GM15510 (cell line): ENCODE measurements around the gene KSR2.

Experiments used
- POLR2A ChIP-seq: IDR thresholded peaks from 3 replicates; pipeline ENCODE4 v1.6.1; 2011; ENCODE audit warnings: borderline replicate concordance; ENCODE audit not compliant: insufficient read length; ENCODE audit errors: extremely low read depth

KSR2 gene

DNA sequence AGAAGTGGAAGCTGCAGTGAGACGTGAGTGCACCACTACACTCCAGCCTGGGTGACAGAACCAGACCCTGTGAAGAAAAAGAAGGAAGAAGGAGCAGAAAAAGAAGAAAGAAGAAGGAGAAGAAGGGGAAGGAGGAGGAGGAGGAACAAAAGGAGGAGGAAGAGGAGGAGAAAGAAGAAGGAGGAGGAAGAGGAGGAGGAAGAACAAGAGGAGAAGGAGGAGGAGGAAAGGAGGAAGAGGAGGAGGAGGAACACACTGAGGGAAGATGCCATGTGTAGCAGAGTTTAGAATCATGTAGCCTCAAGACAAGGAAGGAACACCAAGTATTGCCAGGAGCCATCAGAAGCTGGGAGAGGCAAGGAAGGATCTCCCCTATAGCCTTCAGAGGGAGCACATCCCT, 241.5 kb downstream of the KSR2 start:
- no peak for TF ChIP-seq POLR2A

DNA sequence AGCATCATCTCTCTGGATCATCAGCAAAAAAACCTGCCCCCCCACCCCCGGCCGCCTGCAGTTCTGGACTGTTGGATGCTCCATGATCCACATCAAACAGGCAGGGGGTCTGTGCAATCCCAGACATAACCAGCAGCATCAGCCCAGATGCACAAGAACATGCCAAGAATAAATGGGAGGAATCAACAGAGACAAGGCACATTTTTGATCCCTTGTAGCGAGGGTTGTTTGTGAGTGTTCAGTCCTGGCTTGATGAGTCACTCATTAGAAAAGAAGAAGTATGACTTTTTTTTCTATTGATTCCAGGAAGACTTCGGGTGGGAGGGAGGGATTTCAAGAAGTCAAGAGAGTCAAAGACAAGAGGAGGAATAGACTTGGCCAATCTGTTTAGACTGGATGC, 244.2 kb downstream of the KSR2 start:
- TF ChIP-seq POLR2A, result no peak

DNA sequence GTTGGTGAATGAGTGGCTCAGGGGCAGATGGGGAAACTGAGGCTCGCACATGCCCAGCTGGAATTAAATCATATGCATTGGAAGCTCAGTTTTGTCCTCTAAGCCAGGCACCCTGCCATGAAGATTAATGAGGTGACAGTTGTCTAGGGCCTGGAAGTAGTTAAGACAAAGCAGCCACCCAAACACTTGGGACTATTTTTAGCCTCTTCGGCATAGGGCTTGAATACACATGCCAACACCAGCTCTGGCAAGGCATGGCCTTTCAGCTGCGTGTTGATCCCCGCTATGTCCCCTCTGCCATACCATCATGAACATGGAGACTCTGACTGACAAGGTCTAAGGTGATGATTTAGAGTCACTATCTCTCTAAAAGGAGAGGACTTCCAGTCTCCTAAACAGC, 250.2 kb downstream of the KSR2 start:
- TF ChIP-seq POLR2A, result no peak

DNA sequence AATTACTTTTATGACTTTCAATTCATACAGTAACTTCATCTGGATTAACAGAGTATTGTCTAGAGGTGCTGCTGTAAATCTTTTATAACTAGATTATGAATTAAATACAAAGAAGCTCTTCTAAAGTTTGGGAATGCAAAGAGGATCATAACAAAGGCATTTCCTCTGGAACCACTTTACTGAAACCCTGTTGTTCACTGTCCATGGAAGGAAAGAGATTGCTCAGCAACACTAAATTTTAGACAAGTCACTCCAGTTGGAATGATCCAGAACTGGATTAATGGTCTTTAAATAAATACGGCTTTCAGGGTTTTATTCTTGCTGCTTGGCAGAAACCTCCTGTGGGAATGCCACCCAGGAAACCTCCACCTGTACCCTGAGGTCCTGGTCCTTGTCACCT, 250.6 kb downstream of the KSR2 start:
- no peak for TF ChIP-seq POLR2A

DNA sequence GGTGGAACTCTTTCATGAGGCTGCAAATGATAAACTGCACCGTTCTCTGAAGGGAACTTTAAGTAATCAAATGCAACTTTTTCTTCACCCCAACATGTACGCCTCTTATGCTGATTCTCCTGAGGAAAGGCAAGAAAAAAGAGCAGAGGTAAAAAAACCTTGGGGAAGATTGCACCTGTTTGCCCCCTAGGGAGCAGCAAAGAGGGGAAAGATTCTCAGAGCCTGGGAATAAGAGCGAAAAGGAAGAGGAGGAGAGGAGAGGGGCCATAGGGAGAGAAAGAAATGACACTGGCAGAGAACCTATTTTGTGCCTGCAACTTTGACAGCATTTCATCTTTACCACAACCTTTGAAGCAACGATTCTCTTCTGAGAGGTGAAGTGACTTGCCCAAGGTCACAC, 254.6 kb downstream of the KSR2 start:
- TF ChIP-seq POLR2A, result no peak

DNA sequence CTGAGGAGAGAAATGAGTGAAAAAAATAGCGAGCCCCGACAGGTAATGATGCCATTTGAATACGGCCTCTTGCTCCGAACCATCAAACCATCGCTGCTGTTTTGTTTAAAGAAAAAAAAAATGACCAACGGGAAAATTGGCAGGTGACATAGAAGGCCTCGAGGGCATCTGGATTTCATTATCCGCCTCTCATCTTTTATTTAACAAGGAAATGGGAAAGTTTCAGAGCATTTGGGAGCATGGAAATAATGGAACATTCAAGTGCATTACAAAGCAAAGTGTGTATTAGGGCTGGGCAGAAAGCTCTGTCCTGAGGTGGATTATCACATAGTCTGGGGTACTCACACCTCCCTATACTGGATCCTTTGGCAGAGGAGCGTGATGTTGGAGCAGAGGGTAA, 258.7 kb downstream of the KSR2 start:
- no peak for TF ChIP-seq POLR2A

DNA sequence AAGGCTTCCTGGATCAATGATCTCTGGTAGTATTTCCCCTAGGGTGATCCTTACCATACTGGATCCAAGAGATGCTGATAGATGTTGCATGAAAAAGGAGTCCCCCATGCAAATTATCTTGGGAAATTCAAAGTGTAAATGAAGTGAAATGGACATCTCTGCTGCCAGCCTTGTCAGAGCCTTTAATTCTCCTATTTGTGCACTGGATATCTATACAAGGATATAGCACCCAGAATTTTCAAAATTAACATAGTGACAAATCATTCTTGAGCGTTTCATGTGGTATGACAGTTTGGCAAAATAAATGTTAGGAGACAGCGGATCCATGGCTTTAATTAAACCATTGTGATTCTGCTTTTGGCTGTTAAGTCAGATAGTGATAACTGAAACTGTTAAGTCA, 260.9 kb downstream of the KSR2 start:
- no peak for TF ChIP-seq POLR2A

DNA sequence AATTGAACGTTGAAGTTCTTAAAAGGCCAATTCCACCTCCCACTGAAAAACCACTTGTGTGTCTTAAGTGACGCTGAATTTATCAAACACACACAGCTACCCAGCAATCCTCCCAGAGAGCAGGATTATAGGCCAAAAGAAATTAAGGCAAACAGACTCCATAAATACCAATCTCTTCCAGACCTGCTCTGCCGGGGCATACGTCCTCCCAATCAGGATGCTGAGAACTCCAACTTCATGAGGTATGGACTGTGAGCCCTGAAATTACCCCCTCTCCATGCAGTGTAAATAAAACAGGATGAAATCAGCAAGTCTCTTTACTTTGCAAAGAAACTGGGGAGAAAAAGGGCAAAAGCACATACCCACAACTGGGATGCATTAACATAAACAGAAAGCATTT, 265.2 kb downstream of the KSR2 start:
- TF ChIP-seq POLR2A, result no peak

DNA sequence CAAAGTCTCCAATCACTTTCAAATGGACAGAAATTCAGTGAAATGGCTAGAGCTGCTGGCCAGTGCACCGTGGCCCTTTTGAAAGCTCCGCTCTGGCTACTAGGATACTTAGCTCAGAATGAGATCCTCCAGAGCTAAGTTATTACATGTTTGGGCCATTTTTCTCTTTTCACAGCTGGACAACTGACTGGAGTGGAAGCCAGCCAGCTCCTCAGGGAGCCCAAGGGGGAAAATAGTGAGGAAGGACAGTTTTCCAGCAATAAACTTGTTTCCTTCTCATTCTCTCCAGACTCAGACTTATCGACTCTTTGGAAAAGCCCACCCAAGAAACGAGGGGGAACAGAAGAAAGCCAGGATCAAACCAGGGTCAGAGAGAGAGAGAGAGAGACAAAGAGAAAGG, 266.0 kb downstream of the KSR2 start:
- no peak for TF ChIP-seq POLR2A

DNA sequence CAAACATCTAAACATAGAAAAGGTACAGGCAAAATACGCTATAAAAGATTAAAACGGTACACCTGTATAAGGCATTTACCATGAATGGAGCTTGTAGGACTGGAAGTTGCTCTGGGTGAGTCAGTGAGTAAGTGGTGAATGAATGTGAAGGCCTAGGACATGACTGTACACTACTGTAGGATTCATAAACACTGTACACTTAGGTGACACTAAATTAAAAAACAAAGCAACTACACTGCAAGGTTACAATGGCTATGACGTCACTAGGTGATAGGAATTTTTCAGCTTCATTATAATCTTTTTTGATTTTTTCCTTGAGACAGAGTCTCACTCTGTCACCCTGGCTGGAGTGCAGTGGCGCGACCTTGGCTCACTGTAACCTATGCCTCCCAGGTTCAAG, 269.2 kb downstream of the KSR2 start:
- no peak for TF ChIP-seq POLR2A

DNA sequence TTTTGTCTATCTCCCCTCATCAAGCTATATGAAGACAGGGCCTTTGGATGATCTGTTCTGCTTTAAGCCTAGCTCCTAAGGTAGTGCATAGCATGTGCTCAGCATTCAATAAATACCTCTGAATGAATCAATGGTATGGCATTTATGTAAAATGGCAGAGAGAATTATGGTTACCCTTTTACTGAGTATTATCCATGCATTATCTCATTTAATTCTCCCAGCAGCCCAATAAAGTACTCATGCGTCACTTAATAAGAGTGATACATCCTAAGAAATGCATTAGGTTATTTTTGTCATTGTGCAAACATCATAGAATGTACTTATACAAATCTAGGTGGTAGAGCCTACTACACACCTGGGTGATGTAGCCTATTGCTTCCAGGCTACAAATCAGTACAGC, 269.7 kb downstream of the KSR2 start:
- TF ChIP-seq POLR2A, result no peak

DNA sequence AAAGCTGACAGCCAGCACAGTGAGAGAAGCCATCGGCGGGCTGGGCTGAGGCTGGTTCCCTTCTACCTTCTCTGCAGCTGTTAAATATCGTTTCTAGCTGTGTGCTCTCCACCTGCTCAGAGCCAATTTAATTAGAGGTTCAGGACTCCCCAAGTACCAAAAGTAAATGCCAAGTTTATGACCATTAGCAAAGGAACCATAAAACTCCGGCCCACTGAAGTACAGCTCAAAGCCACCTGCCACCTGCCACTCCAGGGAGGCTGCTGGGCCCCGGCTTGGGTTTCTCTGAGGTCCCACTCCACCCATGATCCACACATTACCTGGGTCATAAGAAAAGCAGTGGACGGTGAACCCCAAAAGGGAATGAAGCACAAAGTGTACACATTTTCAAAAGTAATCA, 272.8 kb downstream of the KSR2 start:
- TF ChIP-seq POLR2A, result no peak

DNA sequence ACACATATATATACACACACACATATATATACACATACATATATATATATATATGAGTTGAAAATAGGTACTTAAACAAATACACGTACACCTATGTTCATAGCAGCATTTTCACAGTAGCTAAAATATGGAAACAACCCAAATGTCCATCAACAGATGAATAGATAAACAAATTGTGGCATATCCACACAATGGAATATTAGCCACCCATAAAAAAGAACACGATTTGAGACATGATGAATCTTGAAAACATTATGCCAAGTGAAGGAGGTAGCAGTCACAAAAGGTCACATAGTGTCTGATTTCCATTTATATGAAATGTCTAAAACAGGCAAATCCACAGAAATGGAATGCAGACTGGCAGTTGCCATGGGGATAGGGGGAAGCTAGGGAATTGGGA, 276.3 kb downstream of the KSR2 start:
- TF ChIP-seq POLR2A, result no peak

DNA sequence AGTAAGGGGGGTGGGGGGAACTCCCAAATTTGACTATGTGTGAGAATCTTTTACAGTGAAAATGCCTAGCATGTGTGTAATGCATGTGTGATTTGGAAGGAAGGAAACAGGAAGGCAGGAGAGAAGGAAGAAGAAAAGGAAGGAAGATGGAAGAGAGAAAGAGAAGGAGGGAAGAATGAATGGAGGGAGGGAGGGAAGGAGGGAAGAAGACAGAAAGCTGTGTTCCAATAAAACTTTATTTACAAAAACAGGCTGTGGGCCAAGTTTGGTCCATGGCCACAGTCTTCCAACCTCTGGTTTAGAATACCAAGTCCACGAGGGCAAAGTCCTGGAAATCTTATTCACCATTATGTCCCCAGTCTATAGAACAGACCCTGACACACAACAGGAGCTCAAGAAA, 278.9 kb downstream of the KSR2 start:
- no peak for TF ChIP-seq POLR2A

DNA sequence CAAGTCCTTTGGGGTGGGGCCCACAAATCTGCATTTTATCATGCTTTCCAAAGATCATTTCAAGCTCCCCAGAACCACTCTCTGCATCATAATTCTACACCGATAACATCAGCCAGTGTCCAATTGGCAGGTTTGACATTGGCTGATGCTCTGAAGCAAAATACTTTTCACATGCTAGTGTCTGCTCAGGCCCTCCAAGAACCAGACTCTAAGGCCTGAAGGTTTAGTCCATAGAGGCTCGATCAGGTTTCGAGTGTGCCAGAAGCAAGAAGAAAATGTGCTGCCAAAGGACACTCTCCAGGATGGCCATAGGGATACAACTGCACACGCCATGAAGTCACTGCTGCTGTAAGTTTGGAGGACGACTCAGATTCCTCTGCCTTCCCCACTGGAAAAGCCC, 280.3 kb downstream of the KSR2 start:
- no peak for TF ChIP-seq POLR2A

DNA sequence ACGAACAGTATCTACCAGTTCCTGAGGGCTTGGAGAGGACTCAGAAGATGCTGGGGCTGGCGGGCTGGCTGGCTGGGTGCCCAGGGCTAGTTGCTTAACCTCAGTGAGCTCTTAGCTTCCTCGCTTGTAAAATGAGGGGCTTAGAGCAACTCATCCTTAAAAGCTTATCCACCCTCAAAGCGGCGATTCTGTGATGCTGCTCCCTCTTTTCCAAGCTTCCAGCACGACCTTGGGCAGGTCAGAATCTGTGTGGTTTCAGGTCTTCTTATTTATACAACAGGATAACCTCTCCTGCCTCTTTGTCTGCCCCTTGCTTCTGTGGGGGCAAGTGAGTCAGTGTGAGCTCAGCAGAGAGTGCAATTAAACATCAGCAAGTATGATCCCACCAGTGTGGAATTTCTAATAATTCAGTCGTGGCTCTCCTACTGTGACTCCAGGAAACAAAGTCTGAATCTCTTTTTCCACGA, 281.8 kb downstream of the KSR2 start:
- TF ChIP-seq POLR2A, result no peak

DNA sequence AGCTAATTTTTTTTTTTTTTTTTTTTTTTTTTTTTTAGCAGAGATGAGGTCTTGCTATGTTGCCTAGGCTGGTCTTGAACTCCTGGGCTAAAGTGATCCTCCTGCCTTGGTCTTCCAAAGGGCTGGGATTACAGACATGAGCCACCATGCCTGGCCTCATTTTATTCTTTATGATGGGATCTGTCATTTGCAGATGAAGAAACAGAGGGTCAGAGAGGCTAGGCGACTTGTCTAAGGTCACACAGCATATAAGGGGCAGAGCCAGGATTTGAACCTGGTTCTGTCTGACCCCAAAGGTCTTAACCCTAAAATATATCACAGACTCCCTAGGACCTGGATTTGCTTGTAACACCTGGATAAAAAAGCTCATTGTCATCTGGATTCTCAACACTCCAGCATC, 282.6 kb downstream of the KSR2 start:
- no peak for TF ChIP-seq POLR2A

DNA sequence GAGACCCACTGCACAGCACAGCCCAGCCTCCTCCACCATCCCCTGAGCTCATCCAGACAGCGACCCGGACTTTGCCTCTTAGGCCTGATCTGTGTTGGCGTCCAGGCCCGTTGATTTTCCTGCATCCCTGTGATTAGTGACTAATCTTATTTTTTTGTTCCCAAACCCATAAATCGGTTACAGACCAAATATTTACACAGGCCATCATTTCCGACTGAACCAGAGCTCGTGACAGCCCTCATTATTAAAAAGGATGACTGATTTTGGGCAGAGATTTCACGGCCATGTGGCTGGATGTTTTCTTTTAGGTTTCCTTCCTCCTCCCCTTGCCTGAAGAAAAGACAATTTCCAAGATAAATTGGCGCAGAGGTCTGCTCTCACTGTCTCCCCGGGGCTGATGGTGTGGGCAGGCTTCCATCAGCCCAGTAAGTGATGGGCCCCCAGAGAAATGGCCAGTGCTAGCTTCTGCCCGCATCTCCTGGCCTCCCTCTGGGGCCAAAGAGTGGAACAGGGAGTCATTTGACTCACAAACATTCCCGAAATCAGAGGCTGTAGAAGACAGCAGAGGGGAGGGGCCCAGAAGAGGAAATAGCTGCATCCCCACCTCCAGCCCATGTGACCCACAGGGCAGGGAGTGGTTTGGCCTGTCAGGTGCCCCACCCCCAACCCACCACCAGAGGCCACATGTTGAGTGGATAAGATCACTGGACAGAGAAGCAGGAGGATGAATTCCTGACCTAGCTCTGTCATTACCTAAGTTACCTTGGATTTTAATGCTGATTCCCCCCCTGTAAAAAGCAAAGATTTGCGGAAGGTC, 283.5 kb downstream of the KSR2 start:
- no peak for TF ChIP-seq POLR2A

DNA sequence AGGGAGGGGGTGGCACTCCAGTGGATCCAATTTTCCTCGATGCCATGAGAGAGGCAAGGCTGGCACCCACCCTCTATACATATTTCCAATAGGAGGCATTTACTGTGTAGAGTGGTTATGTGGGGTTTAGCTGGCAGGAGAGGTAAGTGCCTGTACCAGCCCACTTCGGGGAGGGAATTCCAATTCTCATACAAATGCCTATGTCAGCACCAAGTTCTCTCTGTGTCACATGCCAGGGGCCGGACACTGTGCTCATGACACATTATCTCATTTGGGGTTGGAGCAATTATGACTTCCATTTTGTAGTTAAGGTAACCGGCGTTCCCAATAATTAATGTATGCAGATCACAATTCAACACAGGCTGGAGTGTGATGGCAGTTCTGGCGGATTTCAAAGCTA, 284.3 kb downstream of the KSR2 start:
- no peak for TF ChIP-seq POLR2A
